ENCODE measurements around the gene CTNND1. TPM values are rescaled to one million over a fixed set of nuclear protein-coding genes. Genes with fewer than 3 reads are reported as not detected.
A peak's percentile ranks its signal among the peaks of the same experiment; 100 is the strongest.

CTNND1 gene
- total RNA-seq, 1 donor from 2014 or later = 112 TPM

DNA sequence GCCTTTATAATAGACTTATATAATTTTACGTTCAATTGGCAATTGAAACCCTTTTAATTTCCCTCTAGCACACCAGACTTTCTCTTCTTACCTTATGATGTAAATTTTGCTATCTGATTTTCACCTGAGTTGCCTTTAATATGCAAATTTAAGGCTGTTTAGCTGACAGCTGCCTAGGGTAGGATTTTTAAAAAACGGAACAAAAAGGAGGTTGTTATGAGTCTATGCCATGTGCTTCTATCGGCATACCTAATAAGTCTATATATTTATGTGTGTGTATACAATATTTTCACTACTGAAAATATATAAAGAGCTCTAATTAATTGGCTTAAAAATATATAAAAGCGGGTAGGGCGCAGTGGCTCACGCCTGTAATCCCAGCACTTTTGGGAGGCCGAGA lies 32.1 kb upstream of the CTNND1 start:
- DNase-seq (ENCODE audit: low read depth) = no peak
- TF ChIP-seq, protein P1, sequence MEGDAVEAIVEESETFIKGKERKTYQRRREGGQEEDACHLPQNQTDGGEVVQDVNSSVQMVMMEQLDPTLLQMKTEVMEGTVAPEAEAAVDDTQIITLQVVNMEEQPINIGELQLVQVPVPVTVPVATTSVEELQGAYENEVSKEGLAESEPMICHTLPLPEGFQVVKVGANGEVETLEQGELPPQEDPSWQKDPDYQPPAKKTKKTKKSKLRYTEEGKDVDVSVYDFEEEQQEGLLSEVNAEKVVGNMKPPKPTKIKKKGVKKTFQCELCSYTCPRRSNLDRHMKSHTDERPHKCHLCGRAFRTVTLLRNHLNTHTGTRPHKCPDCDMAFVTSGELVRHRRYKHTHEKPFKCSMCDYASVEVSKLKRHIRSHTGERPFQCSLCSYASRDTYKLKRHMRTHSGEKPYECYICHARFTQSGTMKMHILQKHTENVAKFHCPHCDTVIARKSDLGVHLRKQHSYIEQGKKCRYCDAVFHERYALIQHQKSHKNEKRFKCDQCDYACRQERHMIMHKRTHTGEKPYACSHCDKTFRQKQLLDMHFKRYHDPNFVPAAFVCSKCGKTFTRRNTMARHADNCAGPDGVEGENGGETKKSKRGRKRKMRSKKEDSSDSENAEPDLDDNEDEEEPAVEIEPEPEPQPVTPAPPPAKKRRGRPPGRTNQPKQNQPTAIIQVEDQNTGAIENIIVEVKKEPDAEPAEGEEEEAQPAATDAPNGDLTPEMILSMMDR (conservative IDR thresholded peaks at IDR 0.05; ENCODE audit: low read depth, low read length) = no peak
- no peak overlapping the region for H3K4me3 ChIP-seq (ENCODE audit: low read depth, low read length)

DNA sequence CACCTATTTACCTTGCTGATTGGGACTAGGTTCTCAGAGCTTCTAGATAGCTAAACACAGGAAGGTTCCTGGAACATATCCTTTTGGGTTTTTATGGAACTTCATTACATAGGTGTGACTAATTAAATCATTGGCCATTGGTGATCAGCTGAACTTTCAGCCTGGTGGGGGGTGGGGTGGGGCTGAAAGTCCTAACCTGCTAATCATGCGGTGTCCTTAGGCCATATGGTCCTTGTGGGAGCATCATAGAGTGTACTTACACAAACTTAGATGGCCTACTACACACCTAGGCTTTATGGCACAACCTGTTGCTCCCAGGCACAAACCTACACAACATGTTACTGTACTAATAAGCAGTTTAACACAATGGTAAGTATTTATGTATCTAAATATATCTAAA lies 28.9 kb upstream of the CTNND1 start:
- no peak overlapping the region for H3K4me3 ChIP-seq (ENCODE audit: low read depth, low read length)
- DNase-seq (ENCODE audit: low read depth) = no peak
- TF ChIP-seq, protein P1 (conservative IDR thresholded peaks at IDR 0.05; ENCODE audit: low read depth, low read length) = no peak

DNA sequence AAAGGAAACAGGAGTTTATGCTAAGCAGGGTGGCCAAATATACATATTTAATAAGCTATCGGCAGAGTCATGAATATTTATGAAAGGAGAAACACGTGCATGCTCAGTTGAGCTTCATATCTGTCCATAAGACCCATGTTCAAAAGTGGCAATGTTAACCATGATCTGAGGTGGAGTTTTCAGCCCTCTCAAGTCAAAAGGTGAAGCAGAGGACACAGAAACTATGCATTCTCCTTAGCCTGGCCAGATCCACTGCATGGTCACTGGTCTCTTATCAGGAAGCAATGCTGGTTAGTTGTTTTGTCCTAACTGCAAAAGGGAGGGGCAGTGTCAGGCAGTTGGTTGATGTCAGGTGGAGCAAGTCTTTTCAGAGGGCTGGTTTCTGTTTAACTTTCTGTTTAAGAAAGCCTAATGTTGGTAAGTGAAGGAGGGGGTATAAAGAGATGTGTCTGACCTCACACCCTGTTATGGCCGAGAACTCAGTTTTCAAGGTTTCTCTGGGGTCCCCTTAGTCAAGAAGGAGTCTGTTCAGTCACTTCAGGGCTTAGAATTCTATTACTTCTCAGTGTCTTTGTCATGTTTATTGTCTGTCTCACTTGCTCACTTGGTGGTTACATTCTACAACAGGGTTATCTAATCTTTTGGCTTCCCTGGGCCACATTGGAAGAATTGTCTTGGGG lies 25.8 kb upstream of the CTNND1 start:
- no peak for DNase-seq (ENCODE audit: low read depth)
- H3K4me3 ChIP-seq (ENCODE audit: low read depth, low read length) = no peak overlapping the region
- TF ChIP-seq, protein P1 (conservative IDR thresholded peaks at IDR 0.05; ENCODE audit: low read depth, low read length) = no peak

DNA sequence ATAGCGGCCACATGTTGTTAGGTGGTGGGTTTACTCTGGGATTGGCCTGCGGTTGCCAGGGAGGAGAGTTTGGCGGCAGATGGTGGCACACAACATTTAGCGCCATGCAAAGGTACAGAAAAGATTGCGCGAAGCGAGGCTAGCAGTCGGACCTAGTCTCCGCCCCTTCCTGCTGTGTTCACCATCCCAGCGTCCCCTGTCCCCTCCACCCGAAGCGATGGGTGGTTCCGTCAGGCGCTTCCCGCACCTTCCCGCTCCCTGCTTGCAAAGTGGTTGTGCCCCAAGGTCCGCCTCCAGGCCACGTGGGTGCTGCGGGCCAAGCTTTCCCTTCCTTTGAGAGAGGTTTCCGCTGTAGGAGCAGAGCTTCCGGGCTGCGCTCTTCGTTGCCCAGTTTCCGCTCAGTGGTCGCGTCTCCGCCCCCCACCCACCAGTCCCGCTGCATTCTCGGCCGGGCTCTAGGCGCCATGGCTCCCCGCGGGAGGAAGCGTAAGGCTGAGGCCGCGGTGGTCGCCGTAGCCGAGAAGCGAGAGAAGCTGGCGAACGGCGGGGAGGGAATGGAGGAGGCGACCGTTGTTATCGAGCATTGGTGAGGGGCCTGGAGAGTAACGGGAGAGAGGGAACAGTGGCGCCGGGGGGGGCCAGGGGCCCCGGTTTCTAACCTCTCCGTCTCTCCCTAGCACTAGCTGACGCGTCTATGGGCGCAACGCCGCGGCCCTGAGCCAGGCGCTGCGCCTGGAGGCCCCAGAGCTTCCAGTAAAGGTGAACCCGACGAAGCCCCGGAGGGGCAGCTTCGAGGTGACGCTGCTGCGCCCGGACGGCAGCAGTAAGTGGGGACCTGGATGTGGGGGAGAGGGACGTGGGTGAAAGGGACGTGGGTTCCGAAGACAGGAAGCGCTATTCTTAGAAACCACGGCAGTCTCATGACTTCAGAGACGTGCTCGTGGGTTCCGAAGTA lies 20.2 kb upstream of the CTNND1 start, which contains the start of gene SELENOH:
SELENOH (plus strand) TSS at position 360 of the 955 bp plus-strand sequence; CDS start at position 465, 105 bp downstream.
- peak; percentile 75 for DNase-seq (ENCODE audit: low read depth)
- TF ChIP-seq, protein P1 (conservative IDR thresholded peaks at IDR 0.05; ENCODE audit: low read depth, low read length) = no peak
- peak within 1 kb of the TSS; percentile 85 for H3K4me3 ChIP-seq (ENCODE audit: low read depth, low read length)

DNA sequence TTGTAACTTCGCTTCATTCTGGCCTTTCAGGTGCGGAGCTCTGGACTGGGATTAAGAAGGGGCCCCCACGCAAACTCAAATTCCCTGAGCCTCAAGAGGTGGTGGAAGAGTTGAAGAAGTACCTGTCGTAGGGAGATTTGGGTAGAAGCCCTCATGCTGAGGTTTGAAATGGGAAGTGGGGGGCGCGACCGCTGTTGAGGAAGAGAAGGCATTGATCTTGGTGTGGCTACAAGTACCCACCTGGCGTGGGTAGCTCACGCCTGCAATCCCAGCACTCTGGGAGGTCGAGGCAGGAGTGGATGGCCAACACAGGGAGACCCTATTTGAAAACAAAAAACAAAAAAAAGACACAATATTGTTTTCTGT lies 19.5 kb upstream of the CTNND1 start:
- DNase-seq (ENCODE audit: low read depth) = no peak
- TF ChIP-seq, protein P1 (conservative IDR thresholded peaks at IDR 0.05; ENCODE audit: low read depth, low read length) = no peak
- peak overlapping the region; percentile 85 for H3K4me3 ChIP-seq (ENCODE audit: low read depth, low read length)

DNA sequence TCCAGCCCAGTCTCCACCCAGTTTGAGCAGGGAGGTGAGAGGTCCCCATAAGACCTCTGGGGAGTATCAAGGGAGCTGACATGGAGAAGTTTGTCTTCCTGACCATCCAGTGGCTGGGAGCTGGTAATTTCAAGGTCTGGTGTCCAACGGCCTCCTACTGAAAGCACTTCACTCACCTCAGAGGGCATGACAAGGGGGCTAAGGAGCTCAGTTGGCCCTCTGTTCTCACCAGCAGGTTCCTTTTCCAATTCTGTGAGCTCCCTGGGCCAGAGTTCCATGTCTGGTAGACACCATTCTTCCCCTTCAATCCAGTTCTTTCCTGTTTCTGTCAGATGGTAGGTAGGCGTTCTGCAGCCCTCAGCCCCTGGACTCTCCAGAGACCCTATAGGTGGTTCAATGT lies 17.2 kb upstream of the CTNND1 start:
- TF ChIP-seq, protein P1 (conservative IDR thresholded peaks at IDR 0.05; ENCODE audit: low read depth, low read length) = no peak
- no peak overlapping the region for H3K4me3 ChIP-seq (ENCODE audit: low read depth, low read length)
- no peak for DNase-seq (ENCODE audit: low read depth)

Measured in epithelial cell of proximal tubule (primary cell).